ENCODE measurements around the gene CLSTN2.

DNA sequence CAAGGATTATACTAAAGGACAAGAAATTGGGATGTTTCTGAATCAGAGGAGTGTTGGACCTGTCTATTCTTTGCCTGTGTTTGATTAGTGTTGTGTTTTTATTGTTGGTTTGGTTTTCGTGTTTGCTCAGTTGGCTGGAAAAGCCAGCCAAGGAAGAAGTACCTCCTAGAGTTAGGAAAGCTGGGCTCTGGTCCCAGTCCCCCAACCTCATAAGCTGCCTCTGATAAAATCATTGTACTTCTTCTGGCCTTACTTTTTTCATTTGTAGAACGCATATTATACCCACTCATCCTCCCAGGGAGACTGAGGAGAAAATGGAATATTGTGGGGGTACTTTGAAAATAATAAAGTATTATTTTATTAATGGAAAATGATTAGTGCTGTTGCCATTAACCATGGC lies 565.5 kb downstream of the CLSTN2 start:
- TF ChIP-seq EZH2 (IDR thresholded peaks at IDR 0.05; ENCODE audit: low read depth) = no peak
- TF ChIP-seq, protein P1, sequence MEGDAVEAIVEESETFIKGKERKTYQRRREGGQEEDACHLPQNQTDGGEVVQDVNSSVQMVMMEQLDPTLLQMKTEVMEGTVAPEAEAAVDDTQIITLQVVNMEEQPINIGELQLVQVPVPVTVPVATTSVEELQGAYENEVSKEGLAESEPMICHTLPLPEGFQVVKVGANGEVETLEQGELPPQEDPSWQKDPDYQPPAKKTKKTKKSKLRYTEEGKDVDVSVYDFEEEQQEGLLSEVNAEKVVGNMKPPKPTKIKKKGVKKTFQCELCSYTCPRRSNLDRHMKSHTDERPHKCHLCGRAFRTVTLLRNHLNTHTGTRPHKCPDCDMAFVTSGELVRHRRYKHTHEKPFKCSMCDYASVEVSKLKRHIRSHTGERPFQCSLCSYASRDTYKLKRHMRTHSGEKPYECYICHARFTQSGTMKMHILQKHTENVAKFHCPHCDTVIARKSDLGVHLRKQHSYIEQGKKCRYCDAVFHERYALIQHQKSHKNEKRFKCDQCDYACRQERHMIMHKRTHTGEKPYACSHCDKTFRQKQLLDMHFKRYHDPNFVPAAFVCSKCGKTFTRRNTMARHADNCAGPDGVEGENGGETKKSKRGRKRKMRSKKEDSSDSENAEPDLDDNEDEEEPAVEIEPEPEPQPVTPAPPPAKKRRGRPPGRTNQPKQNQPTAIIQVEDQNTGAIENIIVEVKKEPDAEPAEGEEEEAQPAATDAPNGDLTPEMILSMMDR (conservative IDR thresholded peaks at IDR 0.05) = no peak

Data from PC-9 (cell line).